Endothelial cell (in vitro differentiated cells): ENCODE measurements around the gene SLC29A3. TPM values are rescaled to one million over a fixed set of nuclear protein-coding genes. Genes with fewer than 3 reads are reported as not detected.

Experiments used
- DNase-seq: peaks from one replicate; pipeline ENCODE4 v3.0.0; 2021; ENCODE audit warnings: low spot score
- H3K27ac Mint-ChIP-seq: one replicate; pipeline ENCODE4 v1.8.0; 2021; ENCODE audit warnings: mixed read lengths, inconsistent platforms; ENCODE audit not compliant: unreplicated experiment
- H3K27me3 Mint-ChIP-seq: one replicate; pipeline ENCODE4 v1.8.0; 2021; ENCODE audit warnings: mild to moderate bottlenecking, moderate library complexity, mixed read lengths, inconsistent platforms; ENCODE audit not compliant: unreplicated experiment
- H3K36me3 Mint-ChIP-seq: one replicate; pipeline ENCODE4 v1.8.0; 2021; ENCODE audit warnings: mild to moderate bottlenecking, low read depth, mixed read lengths, inconsistent platforms; ENCODE audit not compliant: unreplicated experiment
- H3K4me1 Mint-ChIP-seq: one replicate; pipeline ENCODE4 v1.8.0; 2021; ENCODE audit warnings: mild to moderate bottlenecking, mixed read lengths, inconsistent platforms; ENCODE audit not compliant: unreplicated experiment
- H3K4me3 Mint-ChIP-seq: one replicate; pipeline ENCODE4 v1.8.0; 2021; ENCODE audit warnings: mild to moderate bottlenecking, mixed read lengths, inconsistent platforms; ENCODE audit not compliant: unreplicated experiment
- H3K9me3 Mint-ChIP-seq: one replicate; pipeline ENCODE4 v1.8.0; 2021; ENCODE audit warnings: mixed read lengths, inconsistent platforms; ENCODE audit not compliant: unreplicated experiment
- CTCF ChIP-seq: fragments of 200-600 bp; sonication (generic); IDR thresholded peaks from one replicate; pipeline ENCODE4 v1.5.0; 2021; ENCODE audit warnings: antibody characterized with exemption; ENCODE audit not compliant: unreplicated experiment
- total RNA-seq: library from RNA; stranded (reverse); fragmentation: NEBNext Ultra II Directional; extraction: Animal tissue kit (Norgen Biotek cat#: 25700); gene quantifications from one replicate; pipeline ENCODE4 v1.2.1, GENCODE V29; 2021; ENCODE audit not compliant: unreplicated experiment

SLC29A3 gene
- total RNA-seq, 1 donor from 2014 or later, result 11.7 TPM

- TF ChIP-seq CTCF, result no peak
- no peak for DNase-seq
- no peaks in the 10 kb centered on the region for H3K4me1 Mint-ChIP-seq
- no peak overlapping the region for H3K27ac Mint-ChIP-seq
- no peaks in the 10 kb centered on the region for H3K36me3 Mint-ChIP-seq
- peaks cover 17% of the 10 kb centered on the region for H3K27me3 Mint-ChIP-seq
- no peaks in the 10 kb centered on the region for H3K9me3 Mint-ChIP-seq
- no peak overlapping the region for H3K4me3 Mint-ChIP-seq
Observed at GRCh38 chr10:71397296-71398212, 78.5 kb downstream of the SLC29A3 start.

GRCh38 chr10:71398976-71399375 lies 79.9 kb downstream of the SLC29A3 start:
- no peak for DNase-seq
- no peaks in the 10 kb centered on the region for H3K4me1 Mint-ChIP-seq

GRCh38 chr10:71399946-71400345 lies 80.9 kb downstream of the SLC29A3 start:
- Mint-ChIP-seq H3K27me3 (peaks cover 13% of the 10 kb centered on the region), H3K4me3 (no peak overlapping the region), H3K9me3 (no peaks in the 10 kb centered on the region), H3K27ac (no peak overlapping the region), H3K4me1 (no peaks in the 10 kb centered on the region), H3K36me3 (no peaks in the 10 kb centered on the region)
- no peak for DNase-seq
- TF ChIP-seq CTCF, result no peak

More at GRCh38 chr10:71398976-71399375, 79.9 kb downstream of the SLC29A3 start:
- no peaks in the 10 kb centered on the region for H3K36me3 Mint-ChIP-seq
- peaks cover 16% of the 10 kb centered on the region for H3K27me3 Mint-ChIP-seq
- H3K27ac Mint-ChIP-seq, result no peak overlapping the region
- no peak overlapping the region for H3K4me3 Mint-ChIP-seq
- H3K9me3 Mint-ChIP-seq, result no peaks in the 10 kb centered on the region
- no peak for TF ChIP-seq CTCF

GRCh38 chr10:71401056-71401455 lies 82.0 kb downstream of the SLC29A3 start:
- Mint-ChIP-seq H3K36me3 (no peaks in the 10 kb centered on the region), H3K27ac (no peak overlapping the region), H3K27me3 (peaks cover 9% of the 10 kb centered on the region), H3K9me3 (no peaks in the 10 kb centered on the region), H3K4me3 (no peak overlapping the region), H3K4me1 (no peaks in the 10 kb centered on the region)
- DNase-seq, result no peak
- TF ChIP-seq CTCF, result no peak

- Mint-ChIP-seq H3K27me3 (peaks cover 9% of the 10 kb centered on the region), H3K9me3 (no peaks in the 10 kb centered on the region), H3K36me3 (no peaks in the 10 kb centered on the region), H3K4me1 (no peaks in the 10 kb centered on the region), H3K4me3 (no peak overlapping the region), H3K27ac (no peak overlapping the region)
- TF ChIP-seq CTCF, result no peak
- no peak for DNase-seq
Observed at GRCh38 chr10:71402005-71402404, 82.9 kb downstream of the SLC29A3 start.
